Ishikawa (cell line): Measurements from ENCODE around the gene RSAD1.

Experiments used
- EGR1 ChIP-seq: IDR thresholded peaks from 2 replicates; pipeline ENCODE4 v1.6.1; 2012
- MAX ChIP-seq: IDR thresholded peaks from 2 replicates; pipeline ENCODE4 v1.6.1; 2012
- YY1 ChIP-seq: IDR thresholded peaks from 2 replicates; pipeline ENCODE4 v1.6.1; 2012; ENCODE audit warnings: low read depth

DNA sequence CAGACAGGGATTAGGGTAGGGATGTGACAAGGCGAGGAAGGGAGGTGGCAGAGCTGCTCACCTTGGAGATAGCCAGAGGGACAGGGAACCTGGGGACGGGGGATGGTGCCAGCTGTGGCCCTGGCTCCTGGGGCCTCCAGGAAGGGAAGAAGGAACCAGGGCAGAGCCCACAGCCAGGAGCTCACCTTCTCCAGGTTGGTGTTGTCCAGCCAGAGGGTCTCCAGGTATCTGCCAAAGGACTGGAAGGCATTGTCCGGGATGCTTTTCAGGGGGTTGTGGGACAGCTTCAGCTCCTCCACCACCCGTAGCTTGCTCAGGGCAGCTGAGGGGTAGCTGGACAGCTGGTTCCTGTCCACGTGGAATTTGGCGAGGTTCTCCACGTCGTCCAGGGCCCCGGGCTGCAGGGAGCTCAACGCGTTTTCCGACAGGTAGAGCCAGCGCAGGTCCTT, 10.8 kb upstream of the RSAD1 start:
- TF ChIP-seq MAX = no peak
- no peak for TF ChIP-seq EGR1
- no peak for TF ChIP-seq YY1
